Upper lobe of right lung (tissue), 1 donor: Measurements from ENCODE around the gene MTA2. TPM values are rescaled to one million over a fixed set of nuclear protein-coding genes. Genes with fewer than 3 reads are reported as not detected.
"Not testable (repeated sequence)": the region's sequence is repeated elsewhere in the genome, so short reads cannot be mapped to it uniquely, and the experiment has no call there.

ENCODE experiments used
- ATAC-seq: fragments of 200-7000 bp; cut with Tn5 transposase; one replicate; pipeline ENCODE4 v1.9.1; 2020; ENCODE audit warnings: mild to moderate bottlenecking, moderate library complexity
- DNase-seq: peaks from one replicate; pipeline ENCODE4 v3.0.0-alpha.2; 2020
- H3K27ac ChIP-seq: fragments of 200-600 bp; one replicate; pipeline ENCODE4 v1.8.0; 2022
- H3K27me3 ChIP-seq: fragments of 200-600 bp; one replicate; pipeline ENCODE4 v1.8.0; 2022; ENCODE audit warnings: mild to moderate bottlenecking
- H3K36me3 ChIP-seq: fragments of 200-600 bp; one replicate; pipeline ENCODE4 v1.8.0; 2022
- H3K4me1 ChIP-seq: fragments of 200-600 bp; one replicate; pipeline ENCODE4 v1.8.0; 2022
- H3K4me3 ChIP-seq: fragments of 200-600 bp; one replicate; pipeline ENCODE4 v1.8.0; 2022; ENCODE audit warnings: mild to moderate bottlenecking
- H3K9me3 ChIP-seq: fragments of 200-600 bp; one replicate; pipeline ENCODE4 v1.8.0; 2022
- CTCF ChIP-seq: fragments of 200-600 bp; IDR thresholded peaks from one replicate; pipeline ENCODE4 v1.8.0; 2022; ENCODE audit warnings: antibody characterized with exemption
- intact Hi-C: fragments of 100-400 bp; cut with DNase I; formaldehyde crosslinking; loops from one replicate; pipeline ENCODE4 v1.11.0; 2022
- long read RNA-seq: library from polyadenylated mRNA; unstranded; transcript quantifications from one replicate; pipeline ENCODE4 v2.0.0, GENCODE V29; 2021
- total RNA-seq: library from RNA; stranded (reverse); fragmentation: NEBNext Ultra II Directional; extraction: Animal tissue kit (Norgen Biotek cat#: 25700); gene quantifications from one replicate; pipeline ENCODE4 v1.2.1, GENCODE V29; 2021
- donor health status: DM: no; HTN: yes; CAD: no; lungs with severe emphysema.

The MTA2 gene
- 75.0 TPM for total RNA-seq
- long read RNA-seq, transcript MTA2-201 (18 exons, 3,058 nt): major isoform, 5 of 14 reads
- long read RNA-seq, partial matches to known transcripts: 7 of 14 reads
- long read RNA-seq, other reads (novel, unspliced or antisense): 2 of 14 reads

GRCh38 chr11:62601372-62602140, at the start of gene MTA2:
Gene MTA2, minus strand, starts transcription at chr11:62601865. Its CDS starts 415 bp downstream, at chr11:62601450.
- Histone ChIP-seq H3K4me1 (peaks cover 25% of the 10 kb centered on the region), H3K36me3 (peaks cover 45% of the 10 kb centered on the region), H3K27ac (peak within 1 kb of the TSS; percentile 98), H3K4me3 (peak within 1 kb of the TSS; percentile 100), H3K9me3 (no peaks in the 10 kb centered on the region), H3K27me3 (no peaks in the 10 kb centered on the region)
- DNase-seq (peak; percentile 99), ATAC-seq (peak; percentile 92)
- TF ChIP-seq CTCF: no peak
- intact Hi-C loops: no loop called here

- H3K27ac ChIP-seq, H3K4me3 ChIP-seq, intact Hi-C loops, H3K27me3 ChIP-seq, DNase-seq, ATAC-seq, H3K9me3 ChIP-seq: not testable (repeated sequence)
- peaks cover 21% of the 10 kb centered on the region for H3K4me1 ChIP-seq
- H3K36me3 ChIP-seq: peaks cover 18% of the 10 kb centered on the region
Observed at GRCh38 chr11:62650283-62650682, 48.6 kb upstream of the MTA2 start.

DNA sequence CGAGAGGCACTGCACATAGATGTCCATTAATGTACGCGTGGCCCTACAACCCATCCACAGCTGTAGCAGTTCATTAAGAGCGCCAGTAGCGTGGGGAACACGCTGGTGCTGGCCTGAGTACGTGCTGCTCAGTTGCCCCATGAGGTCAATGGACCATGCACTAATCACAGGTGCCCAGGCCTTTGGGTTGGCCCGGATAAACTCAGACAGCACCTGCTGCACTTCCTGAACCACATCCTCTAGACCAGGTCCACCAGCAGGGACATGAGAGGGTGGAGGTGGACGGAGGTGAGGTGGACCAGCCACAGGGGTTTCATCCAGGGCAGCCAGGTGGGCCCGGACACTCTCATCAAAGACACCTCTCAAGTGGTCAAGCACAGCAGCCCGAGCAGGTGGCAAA, 47.8 kb upstream of the MTA2 start:
- no peaks in the 10 kb centered on the region for H3K27me3 ChIP-seq
- H3K4me3 ChIP-seq: no peak overlapping the region
- no peak overlapping the region for H3K27ac ChIP-seq
- H3K4me1 ChIP-seq: peaks cover 27% of the 10 kb centered on the region
- H3K36me3 ChIP-seq: peaks cover 18% of the 10 kb centered on the region
- no peak for TF ChIP-seq CTCF
- intact Hi-C loops: no loop called here
- no peak for ATAC-seq
- H3K9me3 ChIP-seq: no peaks in the 10 kb centered on the region
- DNase-seq: no peak

DNA sequence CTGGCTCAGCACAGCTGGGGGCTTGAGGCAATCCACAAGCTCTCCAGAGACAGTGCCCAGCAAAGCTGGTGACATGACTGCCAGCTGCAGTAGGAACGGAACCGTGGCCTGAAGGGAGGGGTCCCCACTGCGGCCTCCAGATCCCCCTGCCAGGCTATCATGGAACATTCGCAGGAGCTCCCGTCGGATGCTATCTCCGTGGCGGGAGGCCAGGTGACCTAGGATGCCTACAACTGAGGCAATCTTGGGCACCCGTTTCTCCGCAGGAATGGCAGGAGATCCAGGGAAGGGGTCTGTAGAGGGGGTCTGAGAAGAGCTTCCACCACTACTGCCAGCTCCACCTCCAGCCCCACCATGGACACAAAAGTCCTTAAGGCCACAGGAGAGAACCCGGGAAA, 47.3 kb upstream of the MTA2 start:
- intact Hi-C loops: no loop called here
- Histone ChIP-seq H3K4me3 (no peak overlapping the region), H3K36me3 (peaks cover 24% of the 10 kb centered on the region), H3K27ac (no peak overlapping the region), H3K27me3 (no peaks in the 10 kb centered on the region), H3K4me1 (peaks cover 27% of the 10 kb centered on the region), H3K9me3 (no peaks in the 10 kb centered on the region)
- ATAC-seq (no peak), DNase-seq (no peak)
- no peak for TF ChIP-seq CTCF

- no peaks in the 10 kb centered on the region for H3K27me3 ChIP-seq
- no peak for ATAC-seq
- no peaks in the 10 kb centered on the region for H3K9me3 ChIP-seq
- no peak overlapping the region for H3K27ac ChIP-seq
- no peak for TF ChIP-seq CTCF
- intact Hi-C loops: no loop called here
- H3K4me3 ChIP-seq: no peak overlapping the region
- peaks cover 29% of the 10 kb centered on the region for H3K36me3 ChIP-seq
- peaks cover 27% of the 10 kb centered on the region for H3K4me1 ChIP-seq
- no peak for DNase-seq
Observed at GRCh38 chr11:62648185-62648966, 46.7 kb upstream of the MTA2 start.

DNA sequence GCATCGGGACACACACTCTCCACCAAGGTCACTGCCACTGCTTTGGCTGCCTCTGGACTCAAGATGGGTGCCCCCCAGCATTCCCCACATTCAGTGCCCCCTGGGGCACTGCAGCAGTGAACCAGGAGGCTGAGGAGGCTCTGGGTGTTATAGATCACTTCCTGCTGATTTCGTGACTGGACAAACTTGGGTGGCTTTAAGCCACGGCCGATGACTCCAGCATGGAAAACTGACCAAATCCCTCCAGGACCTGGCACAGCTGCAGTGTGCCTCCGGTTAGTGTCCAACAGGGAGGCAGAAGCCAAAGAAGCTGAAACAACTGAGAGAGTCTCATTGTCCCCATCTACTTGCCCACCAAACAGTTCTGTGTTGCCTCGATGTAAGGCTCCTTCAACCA, 45.9 kb upstream of the MTA2 start:
- Histone ChIP-seq H3K4me1 (peaks cover 27% of the 10 kb centered on the region), H3K27ac (no peak overlapping the region), H3K9me3 (no peaks in the 10 kb centered on the region), H3K4me3 (no peak overlapping the region), H3K36me3 (peaks cover 37% of the 10 kb centered on the region), H3K27me3 (no peaks in the 10 kb centered on the region)
- ATAC-seq (no peak), DNase-seq (no peak)
- no peak for TF ChIP-seq CTCF
- intact Hi-C loops: no loop called here
